ENCODE measurements around the gene WDR93. TPM values are rescaled to one million over a fixed set of nuclear protein-coding genes. Genes with fewer than 3 reads are reported as not detected.
"Not testable (repeated sequence)": the region's sequence is repeated elsewhere in the genome, so short reads cannot be mapped to it uniquely, and the experiment has no call there.

The WDR93 gene
- polyA plus RNA-seq, 3 donors: 2.3 to 4.1 (median 2.9) TPM

DNA sequence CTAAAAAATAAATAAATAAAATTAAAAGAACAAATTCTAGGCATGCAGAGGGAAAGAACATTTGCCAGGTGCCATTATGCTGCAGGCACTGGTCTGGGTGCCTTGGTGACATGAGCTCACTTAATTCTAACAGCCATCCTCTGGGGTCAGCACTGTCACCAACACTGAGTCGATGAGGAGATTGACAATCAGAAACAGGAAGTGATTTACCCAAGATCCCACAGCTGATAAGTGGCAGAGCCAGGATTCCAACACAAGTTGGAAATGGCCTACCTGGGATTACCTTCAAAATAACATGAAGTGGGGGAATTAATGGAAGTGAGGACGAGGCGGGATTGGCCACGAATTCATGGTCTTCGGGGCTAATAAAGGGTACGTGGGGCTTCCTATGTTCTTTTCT is 15.0 kb upstream of the WDR93 start:
- no peak for DNase-seq (ENCODE audit: extremely low read depth in 1 of 11, low read depth in 9 of 11, low spot score in 4 of 11)

DNA sequence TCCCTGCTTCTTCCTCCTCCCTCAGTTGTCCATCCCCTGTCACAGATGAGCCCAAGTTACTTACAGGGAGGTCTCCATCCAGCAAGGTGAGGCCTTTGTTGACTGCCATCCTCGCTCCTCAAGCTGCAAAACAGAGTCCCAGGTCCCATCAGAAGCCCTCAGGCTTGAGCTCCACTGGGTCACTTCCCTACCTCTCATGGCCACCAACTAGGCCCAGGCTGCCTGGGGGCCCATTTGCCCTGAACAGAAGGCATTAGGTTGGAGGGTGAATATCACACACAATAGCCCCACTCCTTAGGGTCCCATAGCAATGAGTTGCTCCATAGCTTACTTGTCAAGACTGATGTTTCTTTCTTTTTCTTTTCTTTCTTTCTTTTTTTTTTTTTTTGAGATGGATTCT is 13.2 kb upstream of the WDR93 start:
- DNase-seq (ENCODE audit: extremely low read depth in 1 of 11, low read depth in 9 of 11, low spot score in 4 of 11): no peak

DNA sequence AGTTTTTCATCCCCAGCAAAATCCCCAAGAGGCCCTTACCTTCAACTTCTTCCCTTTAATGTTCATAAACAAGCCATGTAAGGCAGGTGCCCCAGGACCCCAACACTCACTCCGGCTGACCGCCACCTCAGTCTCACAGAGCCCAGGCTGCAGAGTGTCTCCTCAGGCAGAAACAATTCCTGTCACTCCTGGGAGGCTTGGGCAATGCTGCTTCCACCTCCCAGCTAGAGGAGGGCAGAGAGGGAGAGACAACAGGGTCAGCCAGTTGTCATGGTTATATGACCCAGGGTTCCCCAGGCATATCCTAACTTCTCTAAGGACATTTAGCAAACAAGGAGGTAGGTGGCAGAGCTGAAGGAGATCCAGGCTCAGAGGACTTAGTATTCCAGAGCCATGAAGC is 11.4 kb upstream of the WDR93 start, which contains the start of gene PLIN1:
Gene PLIN1 (minus strand): TSS at position 156 of the 400 bp plus-strand sequence. CDS start 1,878 bp downstream, outside the sequence.
- DNase-seq (ENCODE audit: extremely low read depth in 1 of 11, low read depth in 9 of 11, low spot score in 4 of 11): no peak

GRCh38 chr15:89680282-89680873 is 10.2 kb upstream of the WDR93 start:
- DNase-seq (ENCODE audit: extremely low read depth in 1 of 11, low read depth in 9 of 11, low spot score in 4 of 11): peak in 1 of 11 donors; percentile 38

DNA sequence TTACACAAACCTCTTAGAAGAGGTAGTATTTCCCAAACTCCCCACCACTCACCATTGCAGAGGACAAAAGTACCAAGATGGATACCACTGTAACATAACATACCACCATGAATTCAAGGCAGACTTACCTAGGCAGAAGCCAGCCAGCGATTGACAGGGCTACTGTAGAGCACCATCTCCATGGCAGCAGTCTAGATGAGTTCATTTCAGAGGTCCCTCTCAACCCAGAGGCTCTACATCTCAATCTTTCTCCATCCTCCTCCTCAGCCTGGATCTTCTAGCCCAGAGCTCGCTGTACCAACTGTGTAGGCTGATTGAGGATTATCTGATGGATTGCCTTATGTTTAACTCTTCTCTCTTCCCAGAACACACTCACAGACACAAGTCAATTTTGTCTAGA is 9.5 kb upstream of the WDR93 start:
- DNase-seq (ENCODE audit: extremely low read depth in 1 of 11, low read depth in 9 of 11, low spot score in 4 of 11): no peak

GRCh38 chr15:89685995-89686394 is 4.6 kb upstream of the WDR93 start:
- no peak for DNase-seq (ENCODE audit: extremely low read depth in 1 of 11, low read depth in 9 of 11, low spot score in 4 of 11)

GRCh38 chr15:89686522-89686921 is 4.1 kb upstream of the WDR93 start:
- DNase-seq (ENCODE audit: extremely low read depth in 1 of 11, low read depth in 9 of 11, low spot score in 4 of 11): no peak

GRCh38 chr15:89689930-89690275 is 708 bp upstream of the WDR93 start:
- DNase-seq (ENCODE audit: extremely low read depth in 1 of 11, low read depth in 9 of 11, low spot score in 4 of 11): not testable (repeated sequence)

- peak in 2 of 11 donors; percentile 29 to 32 for DNase-seq (ENCODE audit: extremely low read depth in 1 of 11, low read depth in 9 of 11, low spot score in 4 of 11)
Observed at GRCh38 chr15:89693091-89693490, 2.5 kb downstream of the WDR93 start.

DNA sequence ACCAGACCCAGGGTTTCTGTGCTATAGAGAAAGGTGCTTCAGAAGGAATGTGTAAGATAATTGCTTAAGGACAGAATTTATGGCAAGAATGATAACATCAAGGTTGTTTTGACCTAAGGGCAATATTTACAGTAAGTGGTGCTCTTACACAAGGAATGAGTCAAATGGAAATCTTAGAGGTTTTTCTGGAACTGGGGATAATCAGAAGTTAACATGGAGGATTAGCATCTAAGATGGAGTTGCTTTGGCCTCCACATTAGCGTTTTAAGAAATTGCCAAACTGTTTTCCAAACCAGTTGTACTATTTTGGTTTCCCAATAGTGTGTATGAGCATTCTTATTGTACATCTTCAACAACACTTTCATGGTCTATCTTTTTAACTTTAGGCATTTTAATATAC is 3.1 kb downstream of the WDR93 start:
- DNase-seq (ENCODE audit: extremely low read depth in 1 of 11, low read depth in 9 of 11, low spot score in 4 of 11): no peak

DNA sequence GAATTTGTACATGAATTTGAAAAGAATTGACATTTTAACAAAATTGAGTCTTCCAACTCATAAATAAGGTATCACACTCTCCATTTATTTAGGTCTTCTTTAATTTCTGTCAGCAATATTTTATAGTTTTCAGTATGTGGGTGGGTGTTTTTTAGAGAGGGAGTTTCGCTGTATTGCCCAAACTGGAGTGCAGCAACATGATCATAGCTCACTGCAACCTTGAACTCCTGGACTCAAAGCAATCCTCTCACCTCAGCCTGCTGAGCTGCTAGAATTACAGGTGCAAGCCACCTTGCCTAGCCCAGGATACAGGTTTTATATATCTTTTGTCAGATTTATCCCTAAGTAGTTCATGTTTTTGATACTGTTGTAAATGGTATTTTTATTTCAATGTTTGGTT is 4.6 kb downstream of the WDR93 start:
- DNase-seq (ENCODE audit: extremely low read depth in 1 of 11, low read depth in 9 of 11, low spot score in 4 of 11): no peak

GRCh38 chr15:89704411-89704810 is 13.8 kb downstream of the WDR93 start:
- DNase-seq (ENCODE audit: extremely low read depth in 1 of 11, low read depth in 9 of 11, low spot score in 4 of 11): no peak

DNA sequence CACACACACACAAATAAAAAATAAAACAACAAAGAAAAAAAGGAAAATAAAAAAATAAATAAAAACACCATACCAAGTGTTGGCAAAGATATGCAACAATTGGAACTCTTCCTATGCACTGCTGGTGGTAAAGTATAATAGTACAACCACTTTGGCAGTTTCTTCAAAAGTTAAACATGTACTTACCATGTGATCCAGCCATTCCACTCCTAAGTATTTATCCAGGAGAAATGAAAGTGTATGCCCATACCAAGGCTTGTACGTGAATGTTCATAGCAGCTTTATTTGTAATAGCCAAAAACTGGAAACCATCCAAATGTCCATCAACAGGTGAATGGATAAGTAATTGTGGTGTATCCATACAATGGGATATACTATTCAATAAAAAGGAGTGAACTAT is 17.0 kb downstream of the WDR93 start:
- no peak for DNase-seq (ENCODE audit: extremely low read depth in 1 of 11, low read depth in 9 of 11, low spot score in 4 of 11)

GRCh38 chr15:89714775-89715174 is 24.2 kb downstream of the WDR93 start:
- no peak for DNase-seq (ENCODE audit: extremely low read depth in 1 of 11, low read depth in 9 of 11, low spot score in 4 of 11)

DNA sequence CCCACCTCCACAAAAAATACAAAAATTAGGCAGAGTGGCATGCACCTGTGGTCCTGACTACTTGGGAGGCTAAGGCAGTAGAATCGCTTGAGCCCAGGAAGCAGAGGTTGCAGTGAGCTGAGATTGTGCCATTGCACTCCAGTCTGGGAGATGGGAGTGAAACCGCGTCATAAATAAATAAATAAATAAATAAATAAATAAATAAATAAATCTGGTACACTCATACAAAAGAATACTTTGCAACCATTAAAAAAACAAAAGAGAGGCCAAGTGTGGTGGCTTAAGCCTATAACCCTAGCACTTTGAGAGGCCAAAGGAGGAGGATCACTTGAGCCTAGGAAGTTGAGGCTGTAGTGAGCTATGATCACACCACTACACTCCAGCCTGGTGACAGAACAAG is 32.4 kb downstream of the WDR93 start:
- DNase-seq (ENCODE audit: extremely low read depth in 1 of 11, low read depth in 9 of 11, low spot score in 4 of 11): no peak

DNA sequence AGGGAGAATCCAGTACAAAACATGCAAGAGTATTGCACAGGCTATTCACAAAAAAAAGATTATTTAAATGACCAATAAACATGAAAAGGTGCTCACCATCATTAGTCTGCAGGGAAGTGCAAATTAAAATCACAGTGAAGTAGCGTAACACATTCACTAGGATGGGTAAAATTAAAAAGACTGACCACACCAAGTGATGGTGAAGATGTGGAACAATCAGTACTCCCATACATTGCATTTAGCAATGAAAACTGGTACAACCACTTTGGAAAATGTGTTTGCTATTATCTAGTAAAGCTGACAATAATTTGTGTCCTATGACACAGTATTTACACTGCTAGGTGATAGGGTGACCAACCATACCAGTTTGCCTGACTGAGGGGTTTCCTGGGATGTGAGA is 34.0 kb downstream of the WDR93 start:
- DNase-seq (ENCODE audit: extremely low read depth in 1 of 11, low read depth in 9 of 11, low spot score in 4 of 11): no peak

DNA sequence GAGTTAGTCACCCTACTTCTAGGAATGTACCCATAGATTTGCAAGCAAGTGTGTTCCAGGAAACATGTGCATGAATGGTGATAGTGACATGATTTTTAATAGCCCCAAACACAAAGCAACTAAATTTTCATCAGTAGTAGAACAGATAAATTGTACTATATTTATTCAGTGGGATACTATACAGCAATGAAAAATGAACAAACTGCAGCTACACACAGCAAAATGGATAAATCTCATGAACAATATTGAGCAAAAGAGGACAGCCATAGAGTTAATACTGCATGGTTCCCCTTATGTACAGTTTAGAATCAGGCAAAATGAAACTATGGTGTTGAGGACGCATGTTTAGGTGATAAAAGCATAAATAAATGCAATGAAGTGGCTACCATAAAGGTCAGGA is 34.5 kb downstream of the WDR93 start:
- DNase-seq (ENCODE audit: extremely low read depth in 1 of 11, low read depth in 9 of 11, low spot score in 4 of 11): no peak

DNA sequence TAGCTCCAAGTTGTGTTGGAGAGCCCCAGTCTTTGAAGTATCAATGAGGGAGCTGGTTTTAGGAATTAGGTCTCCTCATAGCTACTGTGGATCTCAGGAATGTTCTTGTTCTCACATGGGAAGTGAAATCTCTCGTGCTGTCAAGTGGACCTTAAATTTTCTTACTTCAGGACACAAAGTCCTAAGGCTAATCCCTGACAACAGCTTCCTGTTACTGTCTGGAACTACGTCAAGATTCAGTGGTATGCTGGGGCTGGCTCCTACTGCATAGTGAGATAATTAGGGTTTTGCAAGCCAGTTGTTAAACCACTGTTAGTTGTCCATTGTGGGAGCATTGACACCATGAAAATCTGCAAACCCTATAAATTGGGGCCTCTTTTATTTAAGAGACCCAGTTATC is 37.6 kb downstream of the WDR93 start:
- no peak for DNase-seq (ENCODE audit: extremely low read depth in 1 of 11, low read depth in 9 of 11, low spot score in 4 of 11)

DNA sequence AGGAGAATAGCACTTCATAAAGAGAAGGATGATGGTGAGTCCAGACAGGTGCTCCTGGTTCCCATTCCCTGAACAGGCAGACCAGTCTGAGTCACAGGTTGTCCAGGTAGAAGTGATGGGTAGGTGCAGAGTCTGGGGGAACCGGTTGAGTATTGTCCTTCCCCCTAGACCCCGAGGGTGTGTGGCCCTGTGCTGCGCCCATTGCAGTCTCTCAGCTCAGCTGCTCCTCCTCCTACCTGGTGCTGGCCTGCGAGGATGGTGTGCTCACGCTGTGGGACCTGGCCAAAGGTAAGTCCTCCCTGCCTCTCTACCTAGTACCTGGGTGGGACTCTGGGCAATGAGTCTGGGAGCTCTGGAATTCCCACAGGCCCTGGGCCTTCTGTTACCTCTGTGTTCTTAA is 40.7 kb downstream of the WDR93 start:
- DNase-seq (ENCODE audit: extremely low read depth in 1 of 11, low read depth in 9 of 11, low spot score in 4 of 11): no peak

- no peak for DNase-seq (ENCODE audit: extremely low read depth in 1 of 11, low read depth in 9 of 11, low spot score in 4 of 11)
Observed at GRCh38 chr15:89732451-89733172, 42.0 kb downstream of the WDR93 start.

DNA sequence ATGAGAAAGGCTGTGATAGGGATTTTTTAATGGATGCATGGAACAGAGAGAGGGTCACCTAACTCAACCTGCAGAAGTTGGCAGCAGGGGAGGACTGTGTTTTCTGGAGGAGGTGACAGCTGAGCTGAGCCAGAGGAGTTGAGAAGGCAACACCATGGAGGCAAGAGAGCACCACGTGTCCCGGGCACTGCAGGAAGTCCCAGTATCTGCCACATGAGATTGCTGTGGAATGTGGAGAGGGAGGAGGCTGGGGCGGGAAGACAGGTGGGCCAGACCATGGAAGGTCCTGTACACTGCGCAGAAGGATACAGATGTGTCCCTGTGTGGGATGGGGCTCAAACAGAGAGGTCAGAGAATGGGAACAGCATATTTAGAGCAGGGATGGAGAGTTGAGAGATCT is 45.2 kb downstream of the WDR93 start:
- DNase-seq (ENCODE audit: extremely low read depth in 1 of 11, low read depth in 9 of 11, low spot score in 4 of 11): no peak

All from renal cortex interstitium (tissue), 11 donors.